NCI-H187 (cell line): Measurements from ENCODE around the gene HBA2.
"Not testable (repeated sequence)": the region's sequence is repeated elsewhere in the genome, so short reads cannot be mapped to it uniquely, and the experiment has no call there.

ENCODE experiments used
- DNase-seq, 2 experiments: peaks; one replicate each; lab custom pipeline; 2025; lab: John Stamatoyannopoulos, UW

The HBA2 gene

DNA sequence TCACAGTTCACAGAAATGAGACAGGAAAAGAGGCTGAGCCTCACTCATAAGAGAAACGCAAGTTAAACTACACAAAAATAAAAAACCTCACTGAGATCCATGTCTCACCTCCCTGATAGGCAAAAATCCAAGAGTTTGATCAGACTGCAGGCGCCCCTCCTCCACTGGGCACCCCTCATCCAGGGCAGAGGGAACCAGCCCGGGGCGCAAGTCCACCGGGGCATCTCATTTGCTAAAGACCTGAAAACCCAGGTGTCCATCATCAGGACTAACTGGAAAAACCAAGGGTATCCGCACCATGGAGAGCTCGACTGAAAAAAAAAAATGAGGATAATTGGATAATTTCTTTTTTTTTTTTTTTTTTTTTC lies 17.7 kb upstream of the HBA2 start:
- no peak for DNase-seq

DNA sequence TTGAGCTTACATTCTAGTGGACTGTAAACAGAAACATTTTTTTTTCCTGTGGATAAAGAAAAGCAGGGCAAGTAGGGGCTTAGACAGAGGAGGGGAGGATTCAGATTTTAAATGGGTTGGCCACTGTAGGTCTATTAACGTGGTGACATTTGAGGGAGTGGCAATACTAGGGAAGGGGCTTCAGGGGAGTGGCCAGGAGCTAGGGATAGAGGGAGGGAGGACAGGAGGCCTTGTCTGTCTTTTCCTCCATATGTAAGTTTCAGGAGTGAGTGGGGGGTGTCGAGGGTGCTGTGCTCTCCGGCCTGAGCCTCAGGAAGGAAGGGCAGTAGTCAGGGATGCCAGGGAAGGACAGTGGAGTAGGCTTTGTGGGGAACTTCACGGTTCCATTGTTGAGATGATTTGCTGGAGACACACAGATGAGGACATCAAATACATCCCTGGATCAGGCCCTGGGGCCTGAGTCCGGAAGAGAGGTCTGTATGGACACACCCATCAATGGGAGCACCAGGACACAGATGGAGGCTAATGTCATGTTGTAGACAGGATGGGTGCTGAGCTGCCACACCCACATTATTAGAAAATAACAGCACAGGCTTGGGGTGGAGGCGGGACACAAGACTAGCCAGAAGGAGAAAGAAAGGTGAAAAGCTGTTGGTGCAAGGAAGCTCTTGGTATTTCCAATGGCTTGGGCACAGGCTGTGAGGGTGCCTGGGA lies 13.4 kb upstream of the HBA2 start:
- DNase-seq: no peak

GRCh38 chr16:160242-160641 lies 12.4 kb upstream of the HBA2 start:
- DNase-seq: not testable (repeated sequence)

GRCh38 chr16:160691-161190 lies 11.9 kb upstream of the HBA2 start:
- DNase-seq: no peak

- no peak for DNase-seq
Measured at GRCh38 chr16:162271-162991, 10.2 kb upstream of the HBA2 start.

GRCh38 chr16:163139-163538 lies 9.5 kb upstream of the HBA2 start:
- not testable (repeated sequence) for DNase-seq

DNA sequence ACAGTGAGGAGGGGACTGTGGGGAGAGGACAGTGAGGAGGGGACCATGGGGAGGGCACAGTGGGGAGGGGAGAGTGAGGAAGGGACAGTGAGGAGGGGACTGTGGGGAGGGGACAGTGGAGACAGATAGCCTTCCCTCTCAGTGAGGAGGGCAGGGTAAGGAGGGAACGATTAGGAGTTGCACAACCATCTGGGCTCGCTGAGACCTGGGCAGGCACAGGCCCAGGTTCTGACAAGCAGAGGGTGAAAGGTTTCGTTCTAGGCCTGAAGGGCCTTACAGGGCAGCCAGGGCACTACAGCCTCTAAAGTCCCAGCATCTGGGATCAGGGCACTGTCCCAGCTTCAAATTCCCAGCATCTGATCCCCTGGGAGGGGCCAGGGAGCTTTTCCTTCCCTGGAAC lies 9.0 kb upstream of the HBA2 start:
- DNase-seq: not testable (repeated sequence)

DNA sequence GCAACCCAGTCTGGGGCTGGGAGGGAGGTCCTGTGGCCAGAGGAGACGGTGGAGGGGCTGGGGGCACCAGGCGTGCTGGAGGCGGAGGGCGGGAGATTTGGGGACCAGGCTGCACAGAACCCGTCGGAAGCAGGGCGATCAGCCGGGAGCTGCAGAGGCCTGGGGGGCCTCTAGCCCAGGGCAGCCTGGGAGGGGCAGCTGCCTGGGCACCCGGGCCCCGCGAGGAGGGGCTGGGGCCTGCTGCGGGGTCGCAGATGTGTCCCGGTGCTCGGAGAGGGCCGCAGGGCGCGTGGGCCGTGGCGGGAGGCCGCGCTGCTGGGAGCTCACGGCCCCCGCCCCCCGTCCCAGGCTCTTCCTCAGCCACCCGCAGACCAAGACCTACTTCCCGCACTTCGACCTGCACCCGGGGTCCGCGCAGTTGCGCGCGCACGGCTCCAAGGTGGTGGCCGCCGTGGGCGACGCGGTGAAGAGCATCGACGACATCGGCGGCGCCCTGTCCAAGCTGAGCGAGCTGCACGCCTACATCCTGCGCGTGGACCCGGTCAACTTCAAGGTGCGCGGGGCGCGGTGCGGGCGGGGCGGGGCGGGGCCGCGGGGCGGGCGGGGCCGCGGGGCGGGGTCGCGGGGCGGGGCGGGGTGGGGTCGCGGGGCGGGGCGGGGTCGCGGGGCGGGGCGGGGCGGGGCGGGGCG lies 8.4 kb upstream of the HBA2 start:
- not testable (repeated sequence) for DNase-seq

- no peak for DNase-seq
Measured at GRCh38 chr16:164827-165538, 7.7 kb upstream of the HBA2 start.

DNA sequence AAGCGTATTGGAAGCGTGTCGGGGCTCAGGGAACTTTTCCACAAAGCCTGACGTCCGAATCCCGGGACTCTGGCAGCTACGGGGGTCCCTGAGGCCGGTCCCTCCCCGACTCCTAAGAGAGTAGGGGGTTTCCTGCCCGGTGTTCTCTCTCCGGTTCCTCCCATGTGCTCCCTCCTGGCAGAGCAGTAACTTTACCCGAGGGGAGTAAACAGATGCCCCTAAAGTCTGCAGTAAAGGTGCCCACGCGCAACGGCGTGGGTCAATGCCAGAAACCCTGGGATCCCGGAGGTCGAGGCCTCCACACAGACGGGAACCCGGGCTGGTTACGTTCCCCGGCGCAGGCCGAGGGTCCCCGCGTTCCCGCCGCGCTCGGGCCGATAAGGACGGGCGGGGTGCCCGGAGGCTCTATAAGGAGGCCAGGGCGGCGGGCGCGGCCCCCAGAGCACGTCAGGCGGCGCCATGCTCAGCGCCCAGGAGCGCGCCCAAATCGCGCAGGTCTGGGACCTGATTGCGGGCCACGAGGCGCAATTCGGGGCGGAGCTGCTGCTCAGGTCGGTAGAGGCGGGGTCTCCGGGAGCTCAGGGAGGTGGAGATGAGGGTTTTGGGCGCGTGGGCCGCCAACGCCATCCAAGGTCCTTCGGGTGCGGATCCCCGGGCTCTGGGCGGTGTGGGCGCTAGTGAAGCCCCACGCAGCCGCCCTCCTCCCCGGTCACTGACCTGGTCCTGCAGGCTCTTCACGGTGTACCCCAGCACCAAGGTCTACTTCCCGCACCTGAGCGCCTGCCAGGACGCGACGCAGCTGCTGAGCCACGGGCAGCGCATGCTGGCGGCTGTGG lies 6.9 kb upstream of the HBA2 start, which contains the start of gene HBM:
Gene HBM, plus strand, starts transcription at position 440 of the 836 bp plus-strand sequence. Its CDS starts 20 bp downstream, at position 460.
- no peak for DNase-seq

DNA sequence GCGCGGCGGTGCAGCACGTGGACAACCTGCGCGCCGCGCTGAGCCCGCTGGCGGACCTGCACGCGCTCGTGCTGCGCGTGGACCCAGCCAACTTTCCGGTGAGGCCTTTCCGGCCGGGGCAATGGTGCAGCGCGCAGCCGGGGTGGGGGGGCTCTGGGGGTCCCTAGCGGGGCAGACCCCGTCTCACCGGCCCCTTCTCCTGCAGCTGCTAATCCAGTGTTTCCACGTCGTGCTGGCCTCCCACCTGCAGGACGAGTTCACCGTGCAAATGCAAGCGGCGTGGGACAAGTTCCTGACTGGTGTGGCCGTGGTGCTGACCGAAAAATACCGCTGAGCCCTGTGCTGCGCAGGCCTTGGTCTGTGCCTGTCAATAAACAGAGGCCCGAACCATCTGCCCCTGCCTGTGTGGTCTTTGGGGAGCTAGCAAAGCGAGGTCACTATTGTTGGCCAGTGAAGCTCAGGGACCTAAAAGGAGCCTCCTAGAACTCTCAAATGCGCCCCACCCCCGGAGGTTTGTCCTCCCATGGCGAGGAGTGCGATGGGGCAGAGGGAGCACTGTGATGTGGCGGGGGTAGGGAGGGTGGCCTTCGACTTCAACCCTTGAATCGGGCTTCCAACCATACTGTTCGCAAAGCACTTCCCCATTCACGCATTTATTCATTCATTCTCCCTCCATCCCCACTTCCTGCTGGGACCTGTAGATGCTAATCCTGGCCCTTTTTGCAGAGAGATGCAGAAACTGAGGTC lies 6.1 kb upstream of the HBA2 start:
- no peak for DNase-seq

DNA sequence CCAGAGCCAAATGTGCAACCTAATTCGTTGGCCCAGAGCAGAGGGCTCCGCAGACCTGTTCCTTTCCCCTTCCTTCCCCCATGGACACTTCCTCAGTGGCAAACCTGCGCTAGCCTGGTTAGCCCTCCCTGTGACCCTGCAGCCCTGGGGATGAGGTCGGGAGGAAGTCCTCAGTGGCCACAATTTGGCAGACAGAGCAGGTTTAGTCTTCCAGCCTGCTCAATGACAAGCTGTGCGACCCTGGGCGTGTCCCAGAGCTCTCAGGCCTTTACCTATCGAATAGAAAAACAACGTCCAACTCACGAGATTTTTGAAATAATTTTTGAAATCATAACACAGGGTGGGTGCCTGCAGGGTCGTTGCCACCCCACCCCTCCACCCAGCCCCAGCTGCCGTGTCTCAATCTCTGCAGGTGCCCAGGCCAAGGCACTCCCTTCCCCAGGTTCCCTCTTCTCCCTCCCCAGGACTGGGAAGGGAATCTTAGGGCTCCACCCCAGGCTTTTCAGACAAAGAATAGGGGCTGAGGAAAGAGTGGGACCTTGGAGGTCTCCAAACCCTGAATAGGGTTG lies 5.5 kb upstream of the HBA2 start:
- no peak for DNase-seq

GRCh38 chr16:168424-168823 lies 4.3 kb upstream of the HBA2 start:
- no peak for DNase-seq

DNA sequence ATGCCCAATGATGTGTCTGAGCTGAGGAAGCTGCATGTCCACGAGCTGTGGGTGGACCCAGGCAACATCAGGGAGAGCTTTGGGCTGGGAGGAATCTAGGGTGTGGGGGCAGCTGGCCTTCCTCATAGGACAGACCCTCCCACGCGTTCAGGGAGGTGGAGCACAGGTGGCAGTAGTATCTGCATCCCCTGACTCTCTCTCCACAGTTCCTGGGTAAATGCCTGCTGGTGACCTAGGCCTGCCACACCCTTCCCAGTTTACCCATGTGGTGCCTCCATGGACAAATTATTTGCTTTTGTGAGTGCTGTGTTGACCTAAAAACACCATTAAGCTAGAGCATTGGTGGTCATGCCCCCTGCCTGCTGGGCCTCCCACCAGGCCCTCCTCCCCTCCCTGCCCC lies 3.7 kb upstream of the HBA2 start:
- no peak for DNase-seq

DNA sequence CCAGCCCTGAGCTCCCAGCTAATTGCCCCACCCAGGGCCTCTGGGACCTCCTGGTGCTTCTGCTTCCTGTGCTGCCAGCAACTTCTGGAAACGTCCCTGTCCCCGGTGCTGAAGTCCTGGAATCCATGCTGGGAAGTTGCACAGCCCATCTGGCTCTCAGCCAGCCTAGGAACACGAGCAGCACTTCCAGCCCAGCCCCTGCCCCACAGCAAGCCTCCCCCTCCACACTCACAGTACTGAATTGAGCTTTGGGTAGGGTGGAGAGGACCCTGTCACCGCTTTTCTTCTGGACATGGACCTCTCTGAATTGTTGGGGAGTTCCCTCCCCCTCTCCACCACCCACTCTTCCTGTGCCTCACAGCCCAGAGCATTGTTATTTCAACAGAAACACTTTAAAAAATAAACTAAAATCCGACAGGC lies 2.6 kb upstream of the HBA2 start:
- DNase-seq: not testable (repeated sequence)

DNA sequence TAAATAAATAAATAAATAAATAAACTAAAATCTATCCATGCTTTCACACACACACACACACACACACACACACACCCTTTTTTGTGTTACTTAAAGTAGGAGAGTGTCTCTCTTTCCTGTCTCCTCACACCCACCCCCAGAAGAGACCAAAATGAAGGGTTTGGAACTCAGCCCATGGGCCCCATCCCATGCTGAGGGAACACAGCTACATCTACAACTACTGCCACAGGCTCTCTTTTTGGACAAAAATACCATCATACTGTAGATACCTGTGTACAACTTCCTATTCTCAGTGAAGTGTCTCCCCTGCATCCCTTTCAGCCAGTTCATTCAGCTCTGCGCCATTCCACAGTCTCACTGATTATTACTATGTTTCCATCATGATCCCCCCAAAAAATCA lies 1.9 kb upstream of the HBA2 start:
- no peak for DNase-seq

GRCh38 chr16:173211-173854 lies 657 bp downstream of the HBA2 start:
- DNase-seq: not testable (repeated sequence)

DNA sequence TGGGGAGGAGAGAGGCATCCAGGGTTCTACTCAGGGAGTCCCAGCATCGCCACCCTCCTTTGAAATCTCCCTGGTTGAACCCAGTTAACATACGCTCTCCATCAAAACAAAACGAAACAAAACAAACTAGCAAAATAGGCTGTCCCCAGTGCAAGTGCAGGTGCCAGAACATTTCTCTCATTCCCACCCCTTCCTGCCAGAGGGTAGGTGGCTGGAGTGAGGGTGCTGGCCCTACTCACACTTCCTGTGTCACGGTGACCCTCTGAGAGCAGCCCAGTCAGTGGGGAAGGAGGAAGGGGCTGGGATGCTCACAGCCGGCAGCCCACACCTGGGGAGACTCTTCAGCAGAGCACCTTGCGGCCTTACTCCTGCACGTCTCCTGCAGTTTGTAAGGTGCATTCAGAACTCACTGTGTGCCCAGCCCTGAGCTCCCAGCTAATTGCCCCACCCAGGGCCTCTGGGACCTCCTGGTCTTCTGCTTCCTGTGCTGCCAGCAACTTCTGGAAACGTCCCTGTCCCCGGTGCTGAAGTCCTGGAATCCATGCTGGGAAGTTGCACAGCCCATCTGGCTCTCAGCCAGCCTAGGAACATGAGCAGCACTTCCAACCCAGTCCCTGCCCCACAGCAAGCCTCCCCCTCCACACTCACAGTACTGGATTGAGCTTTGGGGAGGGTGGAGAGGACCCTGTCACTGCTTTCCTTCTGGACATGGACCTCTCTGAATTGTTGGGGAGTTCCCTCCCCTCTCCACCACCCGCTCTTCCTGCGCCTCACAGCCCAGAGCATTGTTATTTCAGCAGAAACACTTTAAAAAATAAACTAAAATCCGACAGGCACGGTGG lies 1.5 kb downstream of the HBA2 start:
- DNase-seq: not testable (repeated sequence)
